OCI-LY1 (cell line): ENCODE results near the gene RPL37A.

Experiments used
- CTCF ChIP-seq: fragments of 200-600 bp; sonication (generic), shearing (Covaris generic); IDR thresholded peaks from 2 replicates; pipeline ENCODE4 v1.5.1; 2017; ENCODE audit warnings: mild to moderate bottlenecking, antibody characterized with exemption, low read length, moderate library complexity, mixed read lengths
- EZH2 ChIP-seq: fragments of 200-600 bp; sonication (generic), shearing (Covaris generic); IDR thresholded peaks from 2 replicates; pipeline ENCODE4 v1.8.0; 2017; ENCODE audit warnings: borderline replicate concordance, mixed run types, mild to moderate bottlenecking, antibody characterized with exemption, low read length, moderate library complexity, mixed read lengths

- TF ChIP-seq CTCF: no peak
- TF ChIP-seq EZH2: no peak
These were observed 6.8 kb downstream of the RPL37A start for GRCh38 chr2:216505133-216506106.
